H1 (cell line): Measurements from ENCODE around the gene NLK. TPM values are rescaled to one million over a fixed set of nuclear protein-coding genes. Genes with fewer than 3 reads are reported as not detected.

Experiments used
- BCL11A ChIP-seq, 2 experiments: IDR thresholded peaks; one replicate each; pipeline ENCODE4 v1.6.1; 2011; ENCODE audit warnings: low read depth in 2 of 2, low read length in 2 of 2, mild to moderate bottlenecking in 2 of 2
- EP300 ChIP-seq, 2 experiments: IDR thresholded peaks; 1 replicate in 1 of 2; 2 replicates in 1 of 2; pipeline ENCODE4 v1.6.1; 2011 to 2012; ENCODE audit warnings: low read depth in 2 of 2, low read length in 2 of 2, mild to moderate bottlenecking in 2 of 2, borderline replicate concordance in 1 of 2, inconsistent platforms in 1 of 2, moderate library complexity in 1 of 2
- EZH2 ChIP-seq: fragments of 200-600 bp; sonication (generic); IDR thresholded peaks from 2 replicates; pipeline ENCODE4 v1.7.1; 2012; ENCODE audit warnings: low read depth, mild to moderate bottlenecking, moderate library complexity, low read length, inconsistent platforms; ENCODE audit not compliant: severe bottlenecking
- MAX ChIP-seq: IDR thresholded peaks from 2 replicates; pipeline ENCODE4 v1.6.1; 2012; ENCODE audit warnings: inconsistent platforms
- RFX5 ChIP-seq: IDR thresholded peaks from 2 replicates; pipeline ENCODE4 v1.6.1; 2011; ENCODE audit warnings: low read depth, low read length, improper control_type of control experiment, borderline replicate concordance
- SRF ChIP-seq: IDR thresholded peaks from 2 replicates; pipeline ENCODE4 v1.6.1; 2011; ENCODE audit warnings: mild to moderate bottlenecking, low read depth, low read length, moderate library complexity
- polyA plus RNA-seq, 7 experiments: library from polyadenylated mRNA; depleted of rRNA in 3 of 7; stranded (reverse) in 5 of 7; unstranded in 2 of 7; fragments of >200 nt in 5 of 7; fragments of 200-250 nt in 2 of 7; gene quantifications; 1 replicate in 5 of 7; 2 replicates in 1 of 7; 4 replicates in 1 of 7; pipeline versions ENCODE4 v1.2.1 to v1.2.3, GENCODE V29; 2011 to 2013; ENCODE audit warnings: missing spikeins in 2 of 7, mixed read lengths in 2 of 7
- total RNA-seq: library from RNA; stranded (reverse); fragmentation: NEBNext Ultra II Directional; extraction: Animal tissue kit (Norgen Biotek cat#: 25700); gene quantifications from 2 replicates; pipeline ENCODE4 v1.2.1, GENCODE V29; 2021
- TF ChIP-seq, protein P1 (sequence below): IDR thresholded peaks from 2 replicates; pipeline ENCODE4 v1.6.1; 2012; ENCODE audit warnings: inconsistent platforms

The NLK gene
- total and polyA plus RNA-seq, 2 of the 8 experiments (the other 6 are each of a cell fraction or from before 2014, with no cell fraction given): 30.8 to 49.9 TPM

DNA sequence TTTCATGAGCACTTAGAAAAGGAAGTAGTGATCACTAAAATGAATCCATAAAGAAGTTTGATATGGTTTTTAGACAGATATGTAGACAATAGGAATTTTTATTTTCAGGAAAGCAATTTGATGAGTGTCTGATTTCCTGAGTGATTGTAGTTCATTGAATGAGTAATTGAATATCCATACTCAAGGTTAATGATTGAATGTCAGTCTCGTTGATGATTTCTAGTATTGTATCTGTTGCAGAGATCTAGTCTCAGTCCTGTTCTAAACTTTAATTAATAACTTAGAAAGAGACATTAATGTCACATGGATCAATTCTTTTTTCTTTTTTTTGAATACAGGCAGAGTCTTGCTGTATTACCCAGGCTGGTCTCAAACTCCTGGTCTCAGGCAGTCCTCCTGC is 78.3 kb downstream of the NLK start (continued):
- TF ChIP-seq EP300 (IDR thresholded peaks at IDR 0.05; ENCODE audit: borderline replicate concordance in 1 of 2, low read depth in 2 of 2, low read length in 2 of 2) (no peak), BCL11A (IDR thresholded peaks at IDR 0.05; ENCODE audit: low read depth in 2 of 2, low read length in 2 of 2) (no peak), MAX (no peak), RFX5 (no peak), SRF (no peak), EZH2 (no peak)
- TF ChIP-seq, protein P1, sequence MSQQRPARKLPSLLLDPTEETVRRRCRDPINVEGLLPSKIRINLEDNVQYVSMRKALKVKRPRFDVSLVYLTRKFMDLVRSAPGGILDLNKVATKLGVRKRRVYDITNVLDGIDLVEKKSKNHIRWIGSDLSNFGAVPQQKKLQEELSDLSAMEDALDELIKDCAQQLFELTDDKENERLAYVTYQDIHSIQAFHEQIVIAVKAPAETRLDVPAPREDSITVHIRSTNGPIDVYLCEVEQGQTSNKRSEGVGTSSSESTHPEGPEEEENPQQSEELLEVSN: no peak
